A549 treated with AZD9567 at 1 μM for 4 hours (cell line): ENCODE data around the gene MAN2A1. TPM values are rescaled to one million over a fixed set of nuclear protein-coding genes. Genes with fewer than 3 reads are reported as not detected.

Experiments
- total RNA-seq: library from RNA; stranded (reverse); fragments of 200-300 nt; extraction: Qiagen RNA extraction; gene quantifications from 5 replicates; pipeline ENCODE4 v1.2.3, GENCODE V29; 2022; ENCODE audit not compliant: insufficient read depth

MAN2A1 gene
- total RNA-seq: 10.5 to 14.9 TPM (median 13.7 TPM) in 5 replicates

DNA sequence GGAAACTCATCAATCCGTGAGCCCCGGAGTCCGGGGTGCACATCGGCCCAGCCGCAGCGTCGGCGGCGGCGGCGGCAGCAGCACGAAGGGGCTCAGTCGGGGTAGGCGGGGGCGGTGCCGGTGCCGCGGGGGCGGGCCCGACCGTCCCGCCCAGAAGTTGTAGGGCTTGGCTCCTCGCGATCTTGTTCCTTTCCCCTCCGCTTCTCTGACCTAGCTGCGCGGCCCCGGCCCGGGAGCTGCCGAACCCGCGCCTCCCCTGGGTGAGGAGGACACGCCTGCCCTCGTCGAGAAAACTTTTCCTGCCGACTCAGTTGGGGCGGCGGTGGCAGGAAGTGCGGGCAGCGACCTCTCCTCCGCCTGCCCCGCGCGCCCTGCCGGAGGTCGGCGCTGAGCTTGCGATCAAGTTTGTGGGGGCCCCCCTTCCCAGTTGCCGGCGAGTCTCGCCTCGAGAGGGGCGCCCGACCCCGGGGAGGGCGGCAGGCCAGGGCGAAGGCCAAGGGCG is at the start of gene MAN2A1:
Gene MAN2A1, plus strand, starts transcription at position 188 of the 502 bp plus-strand sequence. CDS start 491 bp downstream, outside the sequence.

